SK-N-MC (cell line): ENCODE results near the gene SDR42E1.
"Not testable (repeated sequence)": the region's sequence is repeated elsewhere in the genome, so short reads cannot be mapped to it uniquely, and the experiment has no call there.

Source experiments
- DNase-seq: peaks from one replicate; pipeline ENCODE4 v3.0.0-alpha.2; 2011; ENCODE audit warnings: low read depth, low spot score
- H3K27ac ChIP-seq: fragments of 200-600 bp; sonication (generic); 2 replicates; pipeline ENCODE4 v1.5.1; 2016; ENCODE audit warnings: mixed run types
- H3K36me3 ChIP-seq: fragments of 200-600 bp; sonication (generic); 2 replicates; pipeline ENCODE4 v1.6.1; 2017; ENCODE audit warnings: antibody characterized with exemption, low read length, mixed read lengths; ENCODE audit not compliant: insufficient read depth
- H3K4me3 ChIP-seq: fragments of 200-600 bp; sonication (generic); 2 replicates; pipeline ENCODE4 v1.5.1; 2016
- H3K9ac ChIP-seq: fragments of 200-600 bp; sonication (generic); 2 replicates; pipeline ENCODE4 v1.8.0; 2017; ENCODE audit warnings: mixed run types, mixed read lengths; ENCODE audit not compliant: insufficient read length
- H3K9me3 ChIP-seq: fragments of 200-600 bp; sonication (generic); 2 replicates; pipeline ENCODE4 v1.6.1; 2017; ENCODE audit warnings: low read depth, mild to moderate bottlenecking, antibody characterized with exemption, low read length, moderate library complexity, mixed read lengths
- EZH2 ChIP-seq: fragments of 200-600 bp; sonication (generic); IDR thresholded peaks from one replicate; pipeline ENCODE4 v1.6.1; 2017; ENCODE audit warnings: antibody characterized with exemption
- FOXP2 ChIP-seq: optimal IDR thresholded peaks from 2 replicates; pipeline ENCODE3; 2011; ENCODE audit warnings: mild to moderate bottlenecking, moderate library complexity; ENCODE audit not compliant: insufficient read depth; ENCODE audit errors: extremely low read length, control extremely low read depth
- POLR2AphosphoS5 ChIP-seq: IDR thresholded peaks from 2 replicates; pipeline ENCODE4 v1.6.1; 2012; ENCODE audit warnings: mild to moderate bottlenecking, low read depth, low read length, borderline replicate concordance

SDR42E1 gene

DNA sequence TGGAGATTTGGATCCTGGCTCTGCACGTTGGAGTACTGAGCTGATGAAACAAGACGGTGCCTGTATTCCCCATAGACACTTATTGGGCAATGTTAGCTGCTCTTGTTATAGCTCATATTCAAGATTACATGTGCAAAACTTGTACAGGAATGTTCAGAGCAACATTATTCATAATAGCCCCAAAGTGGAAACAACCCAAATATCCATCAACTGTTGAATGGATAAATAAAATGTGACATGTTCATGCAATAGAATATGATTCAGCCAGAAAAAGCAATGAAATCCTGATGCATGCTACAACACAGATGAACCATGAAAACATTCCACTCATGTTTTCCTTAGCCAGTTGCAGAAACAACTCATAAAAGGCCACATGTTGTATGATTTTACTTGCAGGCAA, 5.7 kb upstream of the SDR42E1 start:
- Histone ChIP-seq H3K4me3 (no peak overlapping the region), H3K9ac (no peak overlapping the region), H3K36me3 (no peaks in the 10 kb centered on the region), H3K9me3 (no peaks in the 10 kb centered on the region), H3K27ac (no peak overlapping the region)
- TF ChIP-seq EZH2 (no peak), FOXP2 (no peak), POLR2AphosphoS5 (no peak)
- no peak for DNase-seq

DNA sequence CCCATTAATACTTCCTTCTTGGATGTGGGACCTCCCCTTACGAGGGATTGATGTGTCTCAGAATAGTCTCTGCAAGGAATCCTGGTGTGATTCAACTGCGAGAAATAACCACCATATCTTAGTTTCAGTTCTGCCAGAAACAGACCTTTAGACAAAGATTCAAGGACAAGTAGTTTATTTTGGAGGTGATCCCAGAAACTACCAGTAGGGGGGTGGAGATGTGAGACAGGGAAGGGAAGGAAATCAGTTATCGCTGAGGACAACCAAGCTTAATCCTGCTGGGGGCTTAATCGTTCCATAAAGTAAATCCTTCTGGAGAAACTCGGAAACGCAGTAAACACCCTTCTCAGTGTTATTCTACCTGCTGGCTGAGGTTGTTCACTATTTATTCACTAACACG, 5.0 kb upstream of the SDR42E1 start:
- DNase-seq: no peak

GRCh38 chr16:82013139-82013538, 1.9 kb upstream of the SDR42E1 start:
- no peak overlapping the region for H3K27ac ChIP-seq
- H3K4me3 ChIP-seq: no peak overlapping the region
- no peak overlapping the region for H3K9ac ChIP-seq
- H3K9me3 ChIP-seq: no peaks in the 10 kb centered on the region
- H3K36me3 ChIP-seq: no peaks in the 10 kb centered on the region
- DNase-seq: no peak
- no peak for TF ChIP-seq POLR2AphosphoS5
- no peak for TF ChIP-seq EZH2
- TF ChIP-seq FOXP2: no peak

More for the DNA sequence above, 5.0 kb upstream of the SDR42E1 start:
- H3K27ac ChIP-seq: no peak overlapping the region
- H3K4me3 ChIP-seq: no peak overlapping the region
- no peak overlapping the region for H3K9ac ChIP-seq
- no peaks in the 10 kb centered on the region for H3K9me3 ChIP-seq
- TF ChIP-seq FOXP2 (no peak), EZH2 (no peak), POLR2AphosphoS5 (no peak)
- H3K36me3 ChIP-seq: no peaks in the 10 kb centered on the region

DNA sequence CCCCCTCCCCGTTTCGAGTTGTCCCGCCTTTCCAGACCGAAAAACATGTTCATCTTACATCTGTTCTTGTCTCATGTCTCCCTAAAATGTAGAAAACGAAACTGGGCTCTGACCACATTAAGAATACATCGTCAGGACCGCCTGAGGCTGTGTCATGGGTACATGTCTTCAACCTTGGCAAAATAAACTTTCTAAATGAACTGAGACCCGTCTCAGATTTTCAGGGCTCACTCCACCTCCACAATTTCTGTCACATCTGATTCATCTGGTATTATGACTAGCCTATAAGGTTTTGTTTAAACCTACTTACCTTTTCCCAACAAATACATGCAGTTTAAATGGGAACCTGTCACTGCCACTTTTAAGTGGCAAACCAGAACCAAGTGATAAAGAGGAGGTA, 621 bp downstream of the SDR42E1 start:
- Histone ChIP-seq H3K9me3 (no peaks in the 10 kb centered on the region), H3K4me3 (no peak overlapping the region)

GRCh38 chr16:82009789-82010188, 1.5 kb downstream of the SDR42E1 start:
- not testable (repeated sequence) for DNase-seq, H3K9me3 ChIP-seq, H3K9ac ChIP-seq, H3K36me3 ChIP-seq, H3K4me3 ChIP-seq, H3K27ac ChIP-seq

More for the DNA sequence above, 621 bp downstream of the SDR42E1 start:
- TF ChIP-seq EZH2 (no peak), FOXP2 (no peak), POLR2AphosphoS5 (no peak)
- DNase-seq: no peak
- no peak overlapping the region for H3K9ac ChIP-seq
- H3K27ac ChIP-seq: no peak overlapping the region
- no peaks in the 10 kb centered on the region for H3K36me3 ChIP-seq

GRCh38 chr16:82008957-82009592, 2.2 kb downstream of the SDR42E1 start:
- TF ChIP-seq FOXP2 (no peak), POLR2AphosphoS5 (no peak), EZH2 (no peak)
- no peak overlapping the region for H3K27ac ChIP-seq
- DNase-seq: no peak

DNA sequence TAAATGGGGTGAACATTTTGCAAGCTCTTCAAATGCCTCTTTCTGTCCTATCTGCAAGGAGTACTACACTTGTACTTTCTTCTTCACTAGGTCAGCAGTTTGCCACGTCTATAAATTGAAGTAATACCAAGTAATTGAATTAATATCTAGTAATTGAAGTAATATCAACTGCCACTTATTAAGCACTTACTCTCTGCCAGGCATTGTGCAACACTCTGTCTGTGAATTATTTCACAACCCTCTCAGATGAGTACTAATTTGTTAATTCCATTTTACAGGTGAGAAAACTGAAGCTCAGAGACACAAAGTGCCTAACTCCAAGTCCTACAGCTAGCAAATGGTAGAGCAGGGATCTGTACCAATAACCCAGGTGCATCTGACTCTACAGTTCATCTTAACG, 4.1 kb downstream of the SDR42E1 start:
- H3K36me3 ChIP-seq: no peaks in the 10 kb centered on the region
- H3K9me3 ChIP-seq: no peaks in the 10 kb centered on the region
- H3K9ac ChIP-seq: no peak overlapping the region
- H3K4me3 ChIP-seq: no peak overlapping the region
- TF ChIP-seq POLR2AphosphoS5 (no peak), EZH2 (no peak), FOXP2 (no peak)
- no peak for DNase-seq
- no peak overlapping the region for H3K27ac ChIP-seq

More at GRCh38 chr16:82008957-82009592, 2.2 kb downstream of the SDR42E1 start:
- H3K9ac ChIP-seq: no peak overlapping the region
- no peaks in the 10 kb centered on the region for H3K36me3 ChIP-seq
- H3K9me3 ChIP-seq: no peaks in the 10 kb centered on the region
- H3K4me3 ChIP-seq: no peak overlapping the region

DNA sequence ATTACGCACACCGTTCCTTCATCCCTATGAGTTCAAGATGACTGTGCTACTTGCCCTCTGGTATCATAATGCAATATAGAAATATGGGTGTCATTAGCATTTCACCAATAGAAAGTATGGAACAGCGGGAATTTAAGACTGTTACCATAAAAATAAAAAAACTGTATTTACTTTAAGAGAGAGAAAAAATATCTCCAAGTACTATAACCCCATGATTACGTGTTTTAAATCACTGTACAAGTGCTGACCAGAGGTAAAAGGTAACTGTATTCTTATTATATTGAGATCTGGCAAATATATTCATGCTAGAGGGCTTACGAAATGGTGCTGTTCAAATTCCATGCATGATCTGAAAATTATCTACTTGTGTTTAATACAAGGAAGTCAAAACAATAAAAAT, 5.2 kb downstream of the SDR42E1 start:
- H3K4me3 ChIP-seq: no peak overlapping the region
- no peaks in the 10 kb centered on the region for H3K9me3 ChIP-seq
- no peaks in the 10 kb centered on the region for H3K36me3 ChIP-seq
- no peak for DNase-seq
- H3K9ac ChIP-seq: no peak overlapping the region
- TF ChIP-seq EZH2: no peak
- TF ChIP-seq FOXP2: no peak
- H3K27ac ChIP-seq: no peak overlapping the region

GRCh38 chr16:82005027-82005830, 6.0 kb downstream of the SDR42E1 start:
- TF ChIP-seq FOXP2 (no peak), POLR2AphosphoS5 (no peak), EZH2 (no peak)
- no peak for DNase-seq
- H3K9me3 ChIP-seq: no peaks in the 10 kb centered on the region
- no peak overlapping the region for H3K4me3 ChIP-seq
- no peaks in the 10 kb centered on the region for H3K36me3 ChIP-seq
- no peak overlapping the region for H3K9ac ChIP-seq
- H3K27ac ChIP-seq: no peak overlapping the region
